ENCODE data around the gene APLN.

Gene APLN

GRCh38 chrX:129663171-129663570, 8.4 kb upstream of the APLN start:
- Histone ChIP-seq H3K9me3 (ENCODE audit: control insufficient read depth in 1 of 2, low read length in 2 of 2) (no peaks in the 10 kb centered on the region), H3K36me3 (ENCODE audit: control insufficient read depth in 1 of 2, insufficient read depth in 2 of 2, low read length in 2 of 2) (no peaks in the 10 kb centered on the region), H3K4me3 (ENCODE audit: low read depth in 1 of 2, low read length in 2 of 2) (no peak overlapping the region), H3K27ac (ENCODE audit: low read depth, low read length) (no peak overlapping the region), H3K9ac (ENCODE audit: low read depth in 1 of 2, low read length in 2 of 2) (no peak overlapping the region), H3K4me1 (ENCODE audit: control insufficient read depth in 1 of 2, insufficient read depth in 2 of 2, low read length in 2 of 2) (peaks cover 0 to 6% of the 10 kb centered on the region in 2 donors), H3K27me3 (ENCODE audit: control insufficient read depth in 1 of 2, insufficient read depth in 2 of 2, low read length in 2 of 2) (no peaks in the 10 kb centered on the region)

- Histone ChIP-seq H3K27me3 (ENCODE audit: control insufficient read depth in 1 of 2, insufficient read depth in 2 of 2, low read length in 2 of 2) (no peaks in the 10 kb centered on the region), H3K4me3 (ENCODE audit: low read depth in 1 of 2, low read length in 2 of 2) (no peak overlapping the region), H3K4me1 (ENCODE audit: control insufficient read depth in 1 of 2, insufficient read depth in 2 of 2, low read length in 2 of 2) (peaks cover 0 to 6% of the 10 kb centered on the region in 2 donors), H3K36me3 (ENCODE audit: control insufficient read depth in 1 of 2, insufficient read depth in 2 of 2, low read length in 2 of 2) (no peaks in the 10 kb centered on the region), H3K9ac (ENCODE audit: low read depth in 1 of 2, low read length in 2 of 2) (no peak overlapping the region), H3K9me3 (ENCODE audit: control insufficient read depth in 1 of 2, low read length in 2 of 2) (no peaks in the 10 kb centered on the region), H3K27ac (ENCODE audit: low read depth, low read length) (no peak overlapping the region)
Measured at GRCh38 chrX:129661369-129661768, 6.6 kb upstream of the APLN start.

GRCh38 chrX:129659861-129660260, 5.1 kb upstream of the APLN start:
- no peak overlapping the region for H3K27ac ChIP-seq (ENCODE audit: low read depth, low read length)
- no peaks in the 10 kb centered on the region for H3K27me3 ChIP-seq (ENCODE audit: control insufficient read depth in 1 of 2, insufficient read depth in 2 of 2, low read length in 2 of 2)
- peaks cover 4 to 14% of the 10 kb centered on the region in 2 donors for H3K4me1 ChIP-seq (ENCODE audit: control insufficient read depth in 1 of 2, insufficient read depth in 2 of 2, low read length in 2 of 2)
- H3K9me3 ChIP-seq (ENCODE audit: control insufficient read depth in 1 of 2, low read length in 2 of 2): no peaks in the 10 kb centered on the region
- no peak overlapping the region for H3K9ac ChIP-seq (ENCODE audit: low read depth in 1 of 2, low read length in 2 of 2)
- no peak overlapping the region for H3K4me3 ChIP-seq (ENCODE audit: low read depth in 1 of 2, low read length in 2 of 2)
- no peaks in the 10 kb centered on the region for H3K36me3 ChIP-seq (ENCODE audit: control insufficient read depth in 1 of 2, insufficient read depth in 2 of 2, low read length in 2 of 2)

GRCh38 chrX:129659141-129659540, 4.4 kb upstream of the APLN start:
- Histone ChIP-seq H3K4me3 (ENCODE audit: low read depth in 1 of 2, low read length in 2 of 2) (no peak overlapping the region), H3K9ac (ENCODE audit: low read depth in 1 of 2, low read length in 2 of 2) (no peak overlapping the region), H3K27me3 (ENCODE audit: control insufficient read depth in 1 of 2, insufficient read depth in 2 of 2, low read length in 2 of 2) (no peaks in the 10 kb centered on the region), H3K4me1 (ENCODE audit: control insufficient read depth in 1 of 2, insufficient read depth in 2 of 2, low read length in 2 of 2) (peaks cover 6 to 14% of the 10 kb centered on the region in 2 donors), H3K36me3 (ENCODE audit: control insufficient read depth in 1 of 2, insufficient read depth in 2 of 2, low read length in 2 of 2) (no peaks in the 10 kb centered on the region), H3K9me3 (ENCODE audit: control insufficient read depth in 1 of 2, low read length in 2 of 2) (no peaks in the 10 kb centered on the region), H3K27ac (ENCODE audit: low read depth, low read length) (no peak overlapping the region)

- Histone ChIP-seq H3K4me1 (ENCODE audit: control insufficient read depth in 1 of 2, insufficient read depth in 2 of 2, low read length in 2 of 2) (peaks cover 13 to 18% of the 10 kb centered on the region in 2 donors), H3K9me3 (ENCODE audit: control insufficient read depth in 1 of 2, low read length in 2 of 2) (no peaks in the 10 kb centered on the region), H3K36me3 (ENCODE audit: control insufficient read depth in 1 of 2, insufficient read depth in 2 of 2, low read length in 2 of 2) (no peaks in the 10 kb centered on the region), H3K27me3 (ENCODE audit: control insufficient read depth in 1 of 2, insufficient read depth in 2 of 2, low read length in 2 of 2) (no peaks in the 10 kb centered on the region), H3K9ac (ENCODE audit: low read depth in 1 of 2, low read length in 2 of 2) (no peak overlapping the region), H3K27ac (ENCODE audit: low read depth, low read length) (no peak overlapping the region), H3K4me3 (ENCODE audit: low read depth in 1 of 2, low read length in 2 of 2) (no peak overlapping the region)
Measured at GRCh38 chrX:129658429-129658828, 3.7 kb upstream of the APLN start.

GRCh38 chrX:129655547-129656249, 942 bp upstream of the APLN start:
- Histone ChIP-seq H3K36me3 (ENCODE audit: control insufficient read depth in 1 of 2, insufficient read depth in 2 of 2, low read length in 2 of 2) (no peaks in the 10 kb centered on the region), H3K9me3 (ENCODE audit: control insufficient read depth in 1 of 2, low read length in 2 of 2) (no peaks in the 10 kb centered on the region), H3K27ac (ENCODE audit: low read depth, low read length) (no peak overlapping the region), H3K4me3 (ENCODE audit: low read depth in 1 of 2, low read length in 2 of 2) (no peak overlapping the region), H3K9ac (ENCODE audit: low read depth in 1 of 2, low read length in 2 of 2) (no peak overlapping the region), H3K27me3 (ENCODE audit: control insufficient read depth in 1 of 2, insufficient read depth in 2 of 2, low read length in 2 of 2) (no peaks in the 10 kb centered on the region), H3K4me1 (ENCODE audit: control insufficient read depth in 1 of 2, insufficient read depth in 2 of 2, low read length in 2 of 2) (peaks cover 12 to 14% of the 10 kb centered on the region in 2 donors)

- no peak overlapping the region for H3K27ac ChIP-seq (ENCODE audit: low read depth, low read length)
- H3K4me1 ChIP-seq (ENCODE audit: control insufficient read depth in 1 of 2, insufficient read depth in 2 of 2, low read length in 2 of 2): peaks cover 12 to 14% of the 10 kb centered on the region in 2 donors
- H3K9ac ChIP-seq (ENCODE audit: low read depth in 1 of 2, low read length in 2 of 2): no peak overlapping the region
- no peaks in the 10 kb centered on the region for H3K9me3 ChIP-seq (ENCODE audit: control insufficient read depth in 1 of 2, low read length in 2 of 2)
- peak overlapping the region; percentile 29 to 61 for H3K4me3 ChIP-seq (ENCODE audit: low read depth in 1 of 2, low read length in 2 of 2)
- H3K27me3 ChIP-seq (ENCODE audit: control insufficient read depth in 1 of 2, insufficient read depth in 2 of 2, low read length in 2 of 2): no peaks in the 10 kb centered on the region
- H3K36me3 ChIP-seq (ENCODE audit: control insufficient read depth in 1 of 2, insufficient read depth in 2 of 2, low read length in 2 of 2): no peaks in the 10 kb centered on the region
Measured at GRCh38 chrX:129653971-129654651, 645 bp downstream of the APLN start.

GRCh38 chrX:129653181-129653970, 1.4 kb downstream of the APLN start:
- H3K9ac ChIP-seq (ENCODE audit: low read depth in 1 of 2, low read length in 2 of 2): no peak overlapping the region
- peaks cover 12 to 14% of the 10 kb centered on the region in 2 donors for H3K4me1 ChIP-seq (ENCODE audit: control insufficient read depth in 1 of 2, insufficient read depth in 2 of 2, low read length in 2 of 2)
- no peaks in the 10 kb centered on the region for H3K36me3 ChIP-seq (ENCODE audit: control insufficient read depth in 1 of 2, insufficient read depth in 2 of 2, low read length in 2 of 2)
- H3K9me3 ChIP-seq (ENCODE audit: control insufficient read depth in 1 of 2, low read length in 2 of 2): no peaks in the 10 kb centered on the region
- peak overlapping the region; percentile 29 to 61 for H3K4me3 ChIP-seq (ENCODE audit: low read depth in 1 of 2, low read length in 2 of 2)
- no peaks in the 10 kb centered on the region for H3K27me3 ChIP-seq (ENCODE audit: control insufficient read depth in 1 of 2, insufficient read depth in 2 of 2, low read length in 2 of 2)
- no peak overlapping the region for H3K27ac ChIP-seq (ENCODE audit: low read depth, low read length)

- Histone ChIP-seq H3K9me3 (ENCODE audit: control insufficient read depth in 1 of 2, low read length in 2 of 2) (no peaks in the 10 kb centered on the region), H3K27ac (ENCODE audit: low read depth, low read length) (no peak overlapping the region), H3K27me3 (ENCODE audit: control insufficient read depth in 1 of 2, insufficient read depth in 2 of 2, low read length in 2 of 2) (no peaks in the 10 kb centered on the region), H3K9ac (ENCODE audit: low read depth in 1 of 2, low read length in 2 of 2) (no peak overlapping the region), H3K4me1 (ENCODE audit: control insufficient read depth in 1 of 2, insufficient read depth in 2 of 2, low read length in 2 of 2) (peaks cover 12 to 14% of the 10 kb centered on the region in 2 donors), H3K36me3 (ENCODE audit: control insufficient read depth in 1 of 2, insufficient read depth in 2 of 2, low read length in 2 of 2) (no peaks in the 10 kb centered on the region), H3K4me3 (ENCODE audit: low read depth in 1 of 2, low read length in 2 of 2) (no peak overlapping the region)
Measured at GRCh38 chrX:129652565-129653169, 2.1 kb downstream of the APLN start.

Measured in duodenal mucosa (tissue), 2 donors.